Body of pancreas (tissue), 4 donors: ENCODE results near the gene ASB7.
"Not testable (repeated sequence)": the region's sequence is repeated elsewhere in the genome, so short reads cannot be mapped to it uniquely, and the experiment has no call there.

Experiments used
- POLR2A ChIP-seq, 3 donors: fragments of 450-650 bp; IDR thresholded peaks; one replicate each; pipeline ENCODE4 v1.6.1; 2016; ENCODE audit warnings: antibody characterized with exemption in 3 of 3, mild to moderate bottlenecking in 2 of 3
- TF ChIP-seq, protein P1 (sequence below), 7 experiments: fragments of 450-650 bp in 4 of 7; fragments of 200-600 bp in 3 of 7; sonication (generic) in 3 of 7; IDR thresholded peaks; one replicate each; pipeline ENCODE4 v1.5.1; 2016 to 2019; ENCODE audit warnings: antibody characterized with exemption in 7 of 7

DNA sequence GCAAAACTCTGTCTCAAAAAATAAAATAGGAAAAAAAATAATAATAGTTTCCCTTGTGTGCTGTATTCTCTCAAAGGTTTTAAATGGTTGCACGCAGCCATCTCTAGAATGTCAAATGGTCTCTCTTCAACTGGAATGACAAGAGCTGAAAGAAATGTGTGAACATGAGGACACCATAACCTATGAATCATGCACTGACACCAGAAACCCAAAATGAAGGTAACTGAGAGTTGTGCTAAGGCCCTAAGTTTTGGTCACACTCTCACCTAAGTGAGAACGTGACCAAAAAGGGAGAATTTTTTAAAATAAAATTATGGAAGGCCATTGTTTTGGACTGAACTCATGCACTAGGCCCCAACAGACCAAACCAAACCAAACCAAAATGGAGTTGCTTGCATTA is 11.2 kb upstream of the ASB7 start:
- TF ChIP-seq, protein P1, sequence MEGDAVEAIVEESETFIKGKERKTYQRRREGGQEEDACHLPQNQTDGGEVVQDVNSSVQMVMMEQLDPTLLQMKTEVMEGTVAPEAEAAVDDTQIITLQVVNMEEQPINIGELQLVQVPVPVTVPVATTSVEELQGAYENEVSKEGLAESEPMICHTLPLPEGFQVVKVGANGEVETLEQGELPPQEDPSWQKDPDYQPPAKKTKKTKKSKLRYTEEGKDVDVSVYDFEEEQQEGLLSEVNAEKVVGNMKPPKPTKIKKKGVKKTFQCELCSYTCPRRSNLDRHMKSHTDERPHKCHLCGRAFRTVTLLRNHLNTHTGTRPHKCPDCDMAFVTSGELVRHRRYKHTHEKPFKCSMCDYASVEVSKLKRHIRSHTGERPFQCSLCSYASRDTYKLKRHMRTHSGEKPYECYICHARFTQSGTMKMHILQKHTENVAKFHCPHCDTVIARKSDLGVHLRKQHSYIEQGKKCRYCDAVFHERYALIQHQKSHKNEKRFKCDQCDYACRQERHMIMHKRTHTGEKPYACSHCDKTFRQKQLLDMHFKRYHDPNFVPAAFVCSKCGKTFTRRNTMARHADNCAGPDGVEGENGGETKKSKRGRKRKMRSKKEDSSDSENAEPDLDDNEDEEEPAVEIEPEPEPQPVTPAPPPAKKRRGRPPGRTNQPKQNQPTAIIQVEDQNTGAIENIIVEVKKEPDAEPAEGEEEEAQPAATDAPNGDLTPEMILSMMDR (IDR thresholded peaks at IDR 0.05), result not testable (repeated sequence)
- TF ChIP-seq POLR2A (IDR thresholded peaks at IDR 0.05), result not testable (repeated sequence)
